ENCODE data around the gene EBPL. TPM values are rescaled to one million over a fixed set of nuclear protein-coding genes. Genes with fewer than 3 reads are reported as not detected.

Gene EBPL
- total RNA-seq, 1 experiment from 2014 or later: 60.9 TPM

DNA sequence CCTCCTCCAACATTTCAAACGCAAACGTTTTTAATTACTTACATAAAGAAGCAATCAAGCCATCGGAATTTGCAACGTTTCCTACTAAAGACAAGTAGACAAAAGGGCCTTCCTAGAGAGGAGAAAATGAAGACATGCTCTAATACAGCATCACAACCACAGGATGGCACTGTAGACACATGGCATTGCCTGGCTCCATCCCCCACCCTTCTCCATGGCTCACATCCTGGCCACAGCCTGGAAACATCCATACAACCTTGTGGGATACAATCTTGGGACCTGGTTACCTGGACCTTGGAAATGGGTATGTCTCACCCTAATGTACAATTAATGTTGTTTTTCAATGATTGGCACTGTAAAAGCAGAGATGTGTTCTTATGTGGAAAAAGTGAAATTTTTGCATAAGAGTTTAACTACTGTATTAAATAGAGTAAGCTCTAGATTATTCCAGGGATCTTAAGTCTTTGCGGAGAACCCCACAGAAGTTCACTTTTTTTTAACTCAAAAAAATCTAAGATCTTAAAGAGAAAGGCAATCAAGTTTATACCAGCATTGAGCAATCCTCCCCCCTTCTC is 21.5 kb downstream of the EBPL start:
- no peaks in the 10 kb centered on the region for H3K36me3 ChIP-seq (ENCODE audit: control insufficient read depth, insufficient read depth, low read length)
- H3K27ac ChIP-seq (ENCODE audit: low read length): no peak overlapping the region
- CTCF ChIA-PET: no interaction called here
- H3K4me1 ChIP-seq (ENCODE audit: control insufficient read depth, insufficient read depth, low read length): no peaks in the 10 kb centered on the region
- no peaks in the 10 kb centered on the region for H3K9me3 ChIP-seq (ENCODE audit: control insufficient read depth, insufficient read depth, low read depth, low read length)
- intact Hi-C loops (cut with micrococcal nuclease; ENCODE audit: unreplicated experiment): loop anchor here (5.0 kb wide), 1 partner anchor 177 kb away; no protein-coding TSS in a partner anchor
- DNase-seq (ENCODE audit: low read depth, low spot score) (peak; percentile 67), ATAC-seq (peak; percentile 91)
- TF ChIP-seq, protein P1, sequence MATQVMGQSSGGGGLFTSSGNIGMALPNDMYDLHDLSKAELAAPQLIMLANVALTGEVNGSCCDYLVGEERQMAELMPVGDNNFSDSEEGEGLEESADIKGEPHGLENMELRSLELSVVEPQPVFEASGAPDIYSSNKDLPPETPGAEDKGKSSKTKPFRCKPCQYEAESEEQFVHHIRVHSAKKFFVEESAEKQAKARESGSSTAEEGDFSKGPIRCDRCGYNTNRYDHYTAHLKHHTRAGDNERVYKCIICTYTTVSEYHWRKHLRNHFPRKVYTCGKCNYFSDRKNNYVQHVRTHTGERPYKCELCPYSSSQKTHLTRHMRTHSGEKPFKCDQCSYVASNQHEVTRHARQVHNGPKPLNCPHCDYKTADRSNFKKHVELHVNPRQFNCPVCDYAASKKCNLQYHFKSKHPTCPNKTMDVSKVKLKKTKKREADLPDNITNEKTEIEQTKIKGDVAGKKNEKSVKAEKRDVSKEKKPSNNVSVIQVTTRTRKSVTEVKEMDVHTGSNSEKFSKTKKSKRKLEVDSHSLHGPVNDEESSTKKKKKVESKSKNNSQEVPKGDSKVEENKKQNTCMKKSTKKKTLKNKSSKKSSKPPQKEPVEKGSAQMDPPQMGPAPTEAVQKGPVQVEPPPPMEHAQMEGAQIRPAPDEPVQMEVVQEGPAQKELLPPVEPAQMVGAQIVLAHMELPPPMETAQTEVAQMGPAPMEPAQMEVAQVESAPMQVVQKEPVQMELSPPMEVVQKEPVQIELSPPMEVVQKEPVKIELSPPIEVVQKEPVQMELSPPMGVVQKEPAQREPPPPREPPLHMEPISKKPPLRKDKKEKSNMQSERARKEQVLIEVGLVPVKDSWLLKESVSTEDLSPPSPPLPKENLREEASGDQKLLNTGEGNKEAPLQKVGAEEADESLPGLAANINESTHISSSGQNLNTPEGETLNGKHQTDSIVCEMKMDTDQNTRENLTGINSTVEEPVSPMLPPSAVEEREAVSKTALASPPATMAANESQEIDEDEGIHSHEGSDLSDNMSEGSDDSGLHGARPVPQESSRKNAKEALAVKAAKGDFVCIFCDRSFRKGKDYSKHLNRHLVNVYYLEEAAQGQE (IDR thresholded peaks at IDR 0.05; ENCODE audit: insufficient read depth in 1 of 2, low read depth in 2 of 2, low read length in 1 of 2): no peak
- TF ChIP-seq, protein P2, sequence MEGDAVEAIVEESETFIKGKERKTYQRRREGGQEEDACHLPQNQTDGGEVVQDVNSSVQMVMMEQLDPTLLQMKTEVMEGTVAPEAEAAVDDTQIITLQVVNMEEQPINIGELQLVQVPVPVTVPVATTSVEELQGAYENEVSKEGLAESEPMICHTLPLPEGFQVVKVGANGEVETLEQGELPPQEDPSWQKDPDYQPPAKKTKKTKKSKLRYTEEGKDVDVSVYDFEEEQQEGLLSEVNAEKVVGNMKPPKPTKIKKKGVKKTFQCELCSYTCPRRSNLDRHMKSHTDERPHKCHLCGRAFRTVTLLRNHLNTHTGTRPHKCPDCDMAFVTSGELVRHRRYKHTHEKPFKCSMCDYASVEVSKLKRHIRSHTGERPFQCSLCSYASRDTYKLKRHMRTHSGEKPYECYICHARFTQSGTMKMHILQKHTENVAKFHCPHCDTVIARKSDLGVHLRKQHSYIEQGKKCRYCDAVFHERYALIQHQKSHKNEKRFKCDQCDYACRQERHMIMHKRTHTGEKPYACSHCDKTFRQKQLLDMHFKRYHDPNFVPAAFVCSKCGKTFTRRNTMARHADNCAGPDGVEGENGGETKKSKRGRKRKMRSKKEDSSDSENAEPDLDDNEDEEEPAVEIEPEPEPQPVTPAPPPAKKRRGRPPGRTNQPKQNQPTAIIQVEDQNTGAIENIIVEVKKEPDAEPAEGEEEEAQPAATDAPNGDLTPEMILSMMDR (IDR thresholded peaks at IDR 0.05): peak; percentile 78
- H3K4me3 ChIP-seq (ENCODE audit: low read depth in 2 of 2, low read length in 2 of 2): no peak overlapping the region
- POLR2A ChIA-PET: no interaction called here
- H3K27me3 ChIP-seq (ENCODE audit: control insufficient read depth, insufficient read depth, low read length): no peaks in the 10 kb centered on the region
- in situ Hi-C loops (cut with HindIII; ENCODE audit: low pct_unique_long_range_greater_than_20kb, low sequenced_read_pairs): no loop called here
- BruUV-seq (replicated peaks): no TSS peak

DNA sequence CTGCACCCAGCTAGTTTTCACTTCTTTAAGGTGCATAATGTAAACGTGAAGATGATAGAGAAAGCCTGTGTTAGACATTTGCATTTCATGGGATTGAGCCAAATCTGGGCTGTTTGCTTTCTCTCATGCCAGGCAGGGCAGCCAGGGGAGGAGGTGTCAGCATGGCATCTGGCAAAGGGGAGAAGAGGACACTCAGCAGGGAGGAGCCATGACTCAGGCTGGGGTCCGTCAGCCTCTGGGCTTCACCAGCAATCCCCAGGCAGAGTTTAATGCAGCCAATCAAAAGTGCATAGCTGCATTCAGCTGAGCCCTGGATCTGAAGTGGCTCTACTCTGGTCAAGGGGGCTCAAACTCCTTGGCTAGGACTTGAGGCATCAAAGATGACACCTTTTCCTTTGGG is 23.5 kb downstream of the EBPL start:
- CTCF ChIA-PET: no interaction called here
- Histone ChIP-seq H3K4me3 (ENCODE audit: low read depth in 2 of 2, low read length in 2 of 2) (no peak overlapping the region), H3K27ac (ENCODE audit: low read length) (no peak overlapping the region), H3K9me3 (ENCODE audit: control insufficient read depth, insufficient read depth, low read depth, low read length) (no peaks in the 10 kb centered on the region), H3K36me3 (ENCODE audit: control insufficient read depth, insufficient read depth, low read length) (no peaks in the 10 kb centered on the region), H3K27me3 (ENCODE audit: control insufficient read depth, insufficient read depth, low read length) (no peaks in the 10 kb centered on the region), H3K4me1 (ENCODE audit: control insufficient read depth, insufficient read depth, low read length) (no peaks in the 10 kb centered on the region)
- BruUV-seq (replicated peaks): no TSS peak
- ATAC-seq (no peak), DNase-seq (ENCODE audit: low read depth, low spot score) (no peak)
- in situ Hi-C loops (cut with HindIII; ENCODE audit: low pct_unique_long_range_greater_than_20kb, low sequenced_read_pairs): no loop called here
- intact Hi-C loops (cut with micrococcal nuclease; ENCODE audit: unreplicated experiment): loop anchor here (5.0 kb wide), 1 partner anchor 180 kb away; no protein-coding TSS in a partner anchor
- POLR2A ChIA-PET: no interaction called here
- no peak for TF ChIP-seq POLR2AphosphoS5 (IDR thresholded peaks at IDR 0.05; ENCODE audit: low read depth, low read length)
- TF ChIP-seq, protein P2 (IDR thresholded peaks at IDR 0.05): no peak
- TF ChIP-seq TCF7L2 (IDR thresholded peaks at IDR 0.05; ENCODE audit: low read depth, low read length): no peak

DNA sequence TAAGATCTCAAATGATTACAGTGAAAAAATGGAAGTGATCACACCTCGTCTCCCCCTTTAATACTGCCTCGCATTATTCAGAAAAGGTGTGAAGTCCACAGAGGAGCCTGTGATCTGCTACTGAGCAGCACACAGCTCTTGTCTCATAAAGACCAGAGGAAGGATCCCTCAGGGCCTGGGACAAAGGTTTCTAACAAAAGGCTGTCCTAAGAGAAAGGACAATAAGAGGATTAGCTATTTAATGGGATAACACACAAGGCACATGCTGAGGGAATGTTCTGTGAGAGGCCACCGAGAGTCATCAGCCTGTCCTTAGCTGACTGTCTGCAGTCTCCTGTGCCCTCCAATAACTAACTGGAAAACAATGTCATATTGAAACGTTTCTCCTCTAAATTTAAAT is 26.7 kb downstream of the EBPL start:
- no peak for ATAC-seq
- TF ChIP-seq, protein P2 (IDR thresholded peaks at IDR 0.05): no peak
- TF ChIP-seq SIN3A (IDR thresholded peaks at IDR 0.05; ENCODE audit: borderline replicate concordance, insufficient read depth, low read depth, low read length): no peak
- no peak for TF ChIP-seq TCF7L2 (IDR thresholded peaks at IDR 0.05; ENCODE audit: low read depth, low read length)
- TF ChIP-seq, protein P1 (IDR thresholded peaks at IDR 0.05; ENCODE audit: insufficient read depth in 1 of 2, low read depth in 2 of 2, low read length in 1 of 2): no peak
- TF ChIP-seq POLR2AphosphoS5 (IDR thresholded peaks at IDR 0.05; ENCODE audit: low read depth, low read length): no peak
- CTCF ChIA-PET: no interaction called here
- Histone ChIP-seq H3K4me1 (ENCODE audit: control insufficient read depth, insufficient read depth, low read length) (no peaks in the 10 kb centered on the region), H3K4me3 (ENCODE audit: low read depth in 2 of 2, low read length in 2 of 2) (no peak overlapping the region), H3K27me3 (ENCODE audit: control insufficient read depth, insufficient read depth, low read length) (no peaks in the 10 kb centered on the region), H3K27ac (ENCODE audit: low read length) (no peak overlapping the region), H3K36me3 (ENCODE audit: control insufficient read depth, insufficient read depth, low read length) (no peaks in the 10 kb centered on the region), H3K9me3 (ENCODE audit: control insufficient read depth, insufficient read depth, low read depth, low read length) (no peaks in the 10 kb centered on the region)
- intact Hi-C loops (cut with micrococcal nuclease; ENCODE audit: unreplicated experiment) (loop anchor here (5.0 kb wide), 1 partner anchor 183 kb away; no protein-coding TSS in a partner anchor), in situ Hi-C loops (cut with HindIII; ENCODE audit: low pct_unique_long_range_greater_than_20kb, low sequenced_read_pairs) (no loop called here)
- no TSS peak for BruUV-seq (replicated peaks)
- no peak for DNase-seq (ENCODE audit: low read depth, low spot score)
- POLR2A ChIA-PET: no interaction called here
